Uterus (tissue), 4 donors: ENCODE data around the gene TTLL8. TPM values are rescaled to one million over a fixed set of nuclear protein-coding genes. Genes with fewer than 3 reads are reported as not detected.

ENCODE experiments used
- DNase-seq, 2 donors: peaks; one replicate each; pipeline ENCODE4 v3.0.0-alpha.2; 2019 to 2020
- H3K27ac ChIP-seq, 2 donors: fragments of 200-600 bp; sonication (generic); 1 replicate in 1 of 2; 2 replicates in 1 of 2; pipeline ENCODE4 v1.5.1; 2016 to 2018
- H3K27me3 ChIP-seq, 2 donors: fragments of 200-600 bp; sonication (generic); one replicate each; pipeline ENCODE4 v1.5.1; 2018 to 2019; ENCODE audit warnings: control low read depth in 1 of 2
- H3K36me3 ChIP-seq, 2 donors: fragments of 200-600 bp; sonication (generic); one replicate each; pipeline ENCODE4 v1.5.1; 2019; ENCODE audit warnings: control low read depth in 1 of 2
- H3K4me1 ChIP-seq, 2 donors: fragments of 200-600 bp; sonication (generic); one replicate each; pipeline ENCODE4 v1.5.1; 2018 to 2019; ENCODE audit warnings: control low read depth in 1 of 2
- H3K4me3 ChIP-seq, 2 donors: fragments of 200-600 bp; sonication (generic); 1 replicate in 1 of 2; 2 replicates in 1 of 2; pipeline ENCODE4 v1.5.1; 2018 to 2019; ENCODE audit warnings: mild to moderate bottlenecking in 1 of 2
- H3K9me3 ChIP-seq, 2 donors: fragments of 200-600 bp; sonication (generic); one replicate each; pipeline ENCODE4 v1.5.1; 2019; ENCODE audit warnings: control low read depth in 1 of 2
- POLR2A ChIP-seq, 2 donors: fragments of 450-650 bp; IDR thresholded peaks; one replicate each; pipeline ENCODE4 v1.6.1; 2016; ENCODE audit warnings: antibody characterized with exemption in 2 of 2, mild to moderate bottlenecking in 1 of 2, moderate library complexity in 1 of 2
- intact Hi-C: fragments of 100-400 bp; cut with DNase I; formaldehyde crosslinking; loops from one replicate; pipeline ENCODE4 v1.15.1; 2023; ENCODE audit warnings: low total_unique reads
- total RNA-seq, 4 donors: library from RNA; depleted of rRNA in 3 of 4; stranded (reverse); fragments of >200 nt in 3 of 4; gene quantifications; one replicate each; pipeline versions ENCODE4 v1.1.0 to v1.2.4, GENCODE V29; 2014 to 2023
- TF ChIP-seq, protein P1 (sequence below), 4 experiments: fragments of 200-600 bp in 2 of 4; fragments of 450-650 bp in 2 of 4; sonication (generic) in 2 of 4; IDR thresholded peaks; one replicate each; pipeline ENCODE4 v1.5.1; 2016 to 2019; ENCODE audit warnings: antibody characterized with exemption in 4 of 4, mild to moderate bottlenecking in 2 of 4, moderate library complexity in 1 of 4
- donor health status: DM: yes; HTN: yes; CAD: no.

TTLL8 gene
- total RNA-seq, 4 donors from 2014 or later: not detected

- DNase-seq: no peak
- Histone ChIP-seq H3K4me3 (no peak overlapping the region), H3K27ac (no peak overlapping the region), H3K4me1 (no peaks in the 10 kb centered on the region), H3K36me3 (no peaks in the 10 kb centered on the region), H3K27me3 (no peaks in the 10 kb centered on the region), H3K9me3 (no peaks in the 10 kb centered on the region)
- TF ChIP-seq, protein P1, sequence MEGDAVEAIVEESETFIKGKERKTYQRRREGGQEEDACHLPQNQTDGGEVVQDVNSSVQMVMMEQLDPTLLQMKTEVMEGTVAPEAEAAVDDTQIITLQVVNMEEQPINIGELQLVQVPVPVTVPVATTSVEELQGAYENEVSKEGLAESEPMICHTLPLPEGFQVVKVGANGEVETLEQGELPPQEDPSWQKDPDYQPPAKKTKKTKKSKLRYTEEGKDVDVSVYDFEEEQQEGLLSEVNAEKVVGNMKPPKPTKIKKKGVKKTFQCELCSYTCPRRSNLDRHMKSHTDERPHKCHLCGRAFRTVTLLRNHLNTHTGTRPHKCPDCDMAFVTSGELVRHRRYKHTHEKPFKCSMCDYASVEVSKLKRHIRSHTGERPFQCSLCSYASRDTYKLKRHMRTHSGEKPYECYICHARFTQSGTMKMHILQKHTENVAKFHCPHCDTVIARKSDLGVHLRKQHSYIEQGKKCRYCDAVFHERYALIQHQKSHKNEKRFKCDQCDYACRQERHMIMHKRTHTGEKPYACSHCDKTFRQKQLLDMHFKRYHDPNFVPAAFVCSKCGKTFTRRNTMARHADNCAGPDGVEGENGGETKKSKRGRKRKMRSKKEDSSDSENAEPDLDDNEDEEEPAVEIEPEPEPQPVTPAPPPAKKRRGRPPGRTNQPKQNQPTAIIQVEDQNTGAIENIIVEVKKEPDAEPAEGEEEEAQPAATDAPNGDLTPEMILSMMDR (IDR thresholded peaks at IDR 0.05): no peak
- TF ChIP-seq POLR2A (IDR thresholded peaks at IDR 0.05): no peak
- intact Hi-C loops: no loop called here
Measured at GRCh38 chr22:50064453-50064852, 6.4 kb upstream of the TTLL8 start.

DNA sequence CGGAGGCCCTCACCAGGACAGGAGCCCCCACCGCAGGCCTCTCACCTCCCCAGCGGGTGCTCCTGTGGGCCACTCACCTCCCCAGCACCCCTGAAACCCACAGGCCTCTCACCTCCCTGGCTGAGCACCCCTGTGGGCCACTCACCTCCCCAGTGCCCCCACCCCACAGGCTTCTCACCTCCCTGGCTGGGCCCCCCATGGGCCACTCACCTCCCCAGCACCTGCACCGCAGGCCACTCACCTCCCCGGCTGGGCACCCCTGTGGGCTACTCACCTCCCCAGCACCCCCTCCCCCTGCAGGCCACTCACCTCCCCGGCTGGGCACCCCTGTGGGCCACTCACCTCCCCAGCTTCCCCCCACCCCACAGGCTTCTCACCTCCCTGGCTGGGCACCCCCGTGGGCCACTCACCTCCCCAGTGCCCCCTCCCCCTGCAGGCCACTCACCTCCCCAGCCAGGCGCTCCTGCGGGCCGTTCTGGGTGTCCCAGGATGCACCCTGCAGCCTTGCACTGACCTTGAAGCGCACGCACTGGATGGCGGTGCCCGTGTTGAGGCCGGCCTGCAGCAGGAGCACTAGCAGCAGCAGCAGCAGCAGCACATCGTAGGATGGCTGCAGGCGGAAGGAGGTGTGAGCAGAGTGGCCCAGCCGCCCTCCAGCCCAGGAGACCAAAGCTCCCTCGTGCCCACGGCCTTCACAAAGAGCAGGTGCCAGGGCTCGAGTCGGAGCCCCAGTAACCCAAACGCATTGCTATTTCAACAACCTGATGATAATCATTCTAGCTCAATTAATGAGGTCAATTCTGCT lies 5.7 kb upstream of the TTLL8 start:
- H3K4me1 ChIP-seq: no peaks in the 10 kb centered on the region
- no peak overlapping the region for H3K27ac ChIP-seq
- peaks cover 0 to under 1% of the 10 kb centered on the region in 2 donors for H3K27me3 ChIP-seq
- intact Hi-C loops: no loop called here
- no peaks in the 10 kb centered on the region for H3K9me3 ChIP-seq
- TF ChIP-seq POLR2A (IDR thresholded peaks at IDR 0.05): no peak
- TF ChIP-seq, protein P1 (IDR thresholded peaks at IDR 0.05): no peak
- no peak for DNase-seq
- no peaks in the 10 kb centered on the region for H3K36me3 ChIP-seq
- no peak overlapping the region for H3K4me3 ChIP-seq

- Histone ChIP-seq H3K9me3 (no peaks in the 10 kb centered on the region), H3K4me1 (no peaks in the 10 kb centered on the region), H3K27me3 (peaks cover 0 to 5% of the 10 kb centered on the region in 2 donors), H3K27ac (no peak overlapping the region), H3K36me3 (no peaks in the 10 kb centered on the region), H3K4me3 (no peak overlapping the region)
- intact Hi-C loops: no loop called here
- DNase-seq: no peak
- TF ChIP-seq, protein P1 (IDR thresholded peaks at IDR 0.05): no peak
- TF ChIP-seq POLR2A (IDR thresholded peaks at IDR 0.05): no peak
Measured at GRCh38 chr22:50062509-50063135, 4.5 kb upstream of the TTLL8 start.

DNA sequence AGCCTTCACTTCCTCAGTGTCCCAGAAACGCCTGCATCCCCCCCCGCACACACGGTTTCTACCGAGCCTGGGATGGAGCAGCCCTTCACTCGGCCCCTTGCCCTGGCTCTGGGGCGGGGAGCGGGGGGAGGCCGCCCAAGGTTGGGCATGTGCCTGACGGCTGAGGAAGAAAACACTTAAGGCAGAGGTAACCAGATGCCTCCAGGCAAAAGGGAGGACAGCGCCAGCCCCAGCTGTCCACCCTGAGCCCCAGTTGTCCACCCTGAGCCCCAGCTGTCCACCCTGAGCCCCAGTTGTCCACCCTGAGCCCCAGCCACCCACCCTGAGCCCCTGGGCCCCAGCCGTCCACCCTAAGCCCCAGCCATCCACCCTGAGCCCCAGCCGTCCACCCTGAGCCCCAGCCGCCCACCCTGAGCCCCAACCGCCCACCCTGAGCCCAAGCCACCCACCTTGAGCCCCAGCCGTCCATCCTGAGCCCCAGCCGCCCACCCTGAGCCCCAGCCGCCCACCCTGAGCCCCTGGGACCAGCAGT lies 3.8 kb upstream of the TTLL8 start:
- no peaks in the 10 kb centered on the region for H3K36me3 ChIP-seq
- TF ChIP-seq POLR2A (IDR thresholded peaks at IDR 0.05): no peak
- TF ChIP-seq, protein P1 (IDR thresholded peaks at IDR 0.05): no peak
- H3K4me3 ChIP-seq: no peak overlapping the region
- no peak overlapping the region for H3K27ac ChIP-seq
- H3K4me1 ChIP-seq: no peaks in the 10 kb centered on the region
- H3K9me3 ChIP-seq: no peaks in the 10 kb centered on the region
- H3K27me3 ChIP-seq: peaks cover 0 to 5% of the 10 kb centered on the region in 2 donors
- intact Hi-C loops: no loop called here
- no peak for DNase-seq
